GM18909 (cell line): ENCODE measurements around the gene RICTOR.

ENCODE experiments used
- ATAC-seq: cut with Tn5 transposase; IDR thresholded peaks from one replicate; pipeline ENCODE4 v1.9.1; 2021; ENCODE audit warnings: mild to moderate bottlenecking; ENCODE audit not compliant: unreplicated experiment, poor library complexity

The RICTOR gene

GRCh38 chr5:39099831-39100230 is 25.6 kb upstream of the RICTOR start:
- ATAC-seq = no peak

GRCh38 chr5:39093352-39093751 is 19.2 kb upstream of the RICTOR start:
- ATAC-seq = no peak

GRCh38 chr5:39092581-39093351 is 18.6 kb upstream of the RICTOR start:
- no peak for ATAC-seq

DNA sequence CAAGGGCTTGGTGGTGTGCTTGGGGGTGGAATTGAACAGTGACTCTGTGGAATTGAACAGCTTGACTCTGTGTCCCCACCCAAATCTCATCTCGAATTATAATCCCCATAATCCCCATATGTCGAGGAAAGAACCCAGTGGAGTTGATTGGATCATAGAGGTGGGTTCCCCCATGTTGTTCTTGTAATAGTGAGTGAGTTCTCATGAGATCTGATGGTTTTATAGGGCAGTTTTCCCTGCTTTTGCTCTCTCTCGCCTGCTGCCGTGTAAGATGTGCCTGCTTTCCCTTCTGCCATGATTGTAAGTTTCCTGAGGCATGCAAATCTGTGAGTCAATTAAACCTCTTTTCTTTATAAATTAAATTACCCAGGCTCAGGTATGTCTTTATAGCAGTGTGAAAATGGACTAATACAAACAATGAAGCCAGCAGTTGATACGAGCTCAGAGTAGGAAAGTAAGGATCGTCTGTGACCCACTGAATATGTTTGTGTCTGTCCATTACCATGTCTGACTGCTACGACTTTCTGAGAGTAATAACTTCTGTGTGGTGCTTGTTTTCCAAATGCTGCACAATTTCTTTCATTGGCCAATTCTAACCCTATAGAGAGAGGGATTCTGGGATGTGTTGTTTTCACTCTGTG is 17.9 kb upstream of the RICTOR start:
- ATAC-seq = no peak

GRCh38 chr5:39083968-39084367 is 9.8 kb upstream of the RICTOR start:
- ATAC-seq = no peak

GRCh38 chr5:39082995-39083394 is 8.8 kb upstream of the RICTOR start:
- ATAC-seq = no peak

DNA sequence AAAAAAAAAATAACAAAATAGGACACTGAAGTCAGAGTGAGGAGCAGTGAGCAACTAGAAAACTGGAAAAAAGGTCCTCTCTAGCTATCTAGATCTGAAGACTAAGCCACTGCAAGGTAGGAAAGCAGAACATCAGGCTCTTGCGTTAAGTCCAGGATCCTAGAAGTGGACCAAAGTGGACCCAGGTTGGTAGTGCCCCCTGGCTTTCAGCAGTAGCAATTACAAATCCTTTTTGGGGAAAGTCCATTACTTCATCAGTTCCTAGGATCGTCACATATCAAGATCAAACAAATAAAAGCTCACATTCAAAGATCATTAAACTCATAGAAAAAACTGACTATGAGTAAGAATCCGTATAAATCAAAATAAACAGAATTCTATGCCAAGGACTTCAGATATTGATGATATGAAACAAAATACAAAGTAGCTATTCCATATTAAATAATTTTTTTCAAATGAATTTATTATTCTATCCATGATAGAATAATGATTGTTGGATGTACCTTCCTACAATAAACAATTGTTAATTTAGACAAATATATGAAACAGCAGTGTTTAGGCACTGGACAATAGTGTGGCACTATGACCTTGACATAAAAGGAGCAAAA is 6.5 kb upstream of the RICTOR start:
- peak; percentile 53 for ATAC-seq

- ATAC-seq = no peak
Observed at GRCh38 chr5:39080168-39080567, 6.0 kb upstream of the RICTOR start.

GRCh38 chr5:39079147-39079546 is 4.9 kb upstream of the RICTOR start:
- ATAC-seq = no peak

DNA sequence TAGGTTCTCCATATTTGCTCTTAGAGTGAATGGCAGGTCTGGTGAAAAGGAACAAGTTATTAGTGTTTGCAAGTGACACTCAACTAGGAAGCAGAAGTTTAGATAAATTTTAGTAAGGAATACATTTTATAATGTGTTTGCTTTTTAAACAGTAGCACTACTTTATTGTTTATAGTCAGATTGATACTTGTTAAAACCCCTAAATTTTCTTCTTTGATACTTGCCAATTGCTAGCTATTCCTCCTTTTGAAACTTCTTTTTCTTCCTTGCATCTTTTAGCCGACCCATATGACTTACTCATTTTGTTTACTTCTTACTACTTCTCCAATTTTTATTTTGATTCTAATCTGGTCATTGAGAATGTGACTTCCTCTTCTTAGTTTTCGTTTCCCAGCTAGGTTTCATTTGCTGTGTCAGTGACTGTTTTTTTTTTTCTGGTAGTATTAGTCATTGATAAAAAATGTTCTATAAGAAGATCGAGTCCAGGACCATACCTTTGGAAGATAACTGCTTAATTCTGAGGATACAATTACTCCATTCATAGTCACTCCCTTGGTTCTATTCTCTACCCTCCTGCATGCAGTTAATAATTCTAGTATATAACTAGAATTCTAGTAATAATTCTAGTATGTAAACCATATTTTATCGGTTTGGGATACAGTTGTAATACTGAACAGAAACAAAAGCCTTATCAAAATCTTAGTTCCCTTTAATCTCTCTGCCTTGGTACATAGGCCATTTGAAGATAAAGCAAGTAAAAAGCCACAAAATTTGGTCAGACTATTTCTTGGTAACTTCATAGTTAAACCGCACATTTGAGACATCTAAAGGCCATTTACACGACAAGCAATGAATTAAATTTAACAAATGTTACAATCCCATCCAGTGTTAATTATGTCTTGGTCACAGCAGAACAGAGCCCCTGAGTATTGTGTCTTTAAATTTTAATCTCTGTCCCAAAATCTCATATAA is 2.8 kb upstream of the RICTOR start:
- peak; percentile 20 for ATAC-seq

GRCh38 chr5:39076101-39076756 is 2.0 kb upstream of the RICTOR start:
- ATAC-seq = no peak

DNA sequence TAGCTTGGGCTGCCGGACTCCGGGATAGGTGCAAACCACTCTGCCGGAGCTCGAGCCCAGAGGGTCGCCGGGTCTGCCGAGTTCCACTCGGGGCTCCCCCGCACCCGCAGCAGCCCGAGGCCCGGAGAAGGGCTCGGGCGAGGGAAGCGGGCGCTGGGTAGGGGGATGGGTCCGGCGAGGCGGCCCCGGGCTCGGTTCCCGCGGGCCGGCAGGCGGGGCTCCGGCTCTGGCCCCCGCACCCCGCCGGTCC is 507 bp downstream of the RICTOR start:
- peak; percentile 32 for ATAC-seq

DNA sequence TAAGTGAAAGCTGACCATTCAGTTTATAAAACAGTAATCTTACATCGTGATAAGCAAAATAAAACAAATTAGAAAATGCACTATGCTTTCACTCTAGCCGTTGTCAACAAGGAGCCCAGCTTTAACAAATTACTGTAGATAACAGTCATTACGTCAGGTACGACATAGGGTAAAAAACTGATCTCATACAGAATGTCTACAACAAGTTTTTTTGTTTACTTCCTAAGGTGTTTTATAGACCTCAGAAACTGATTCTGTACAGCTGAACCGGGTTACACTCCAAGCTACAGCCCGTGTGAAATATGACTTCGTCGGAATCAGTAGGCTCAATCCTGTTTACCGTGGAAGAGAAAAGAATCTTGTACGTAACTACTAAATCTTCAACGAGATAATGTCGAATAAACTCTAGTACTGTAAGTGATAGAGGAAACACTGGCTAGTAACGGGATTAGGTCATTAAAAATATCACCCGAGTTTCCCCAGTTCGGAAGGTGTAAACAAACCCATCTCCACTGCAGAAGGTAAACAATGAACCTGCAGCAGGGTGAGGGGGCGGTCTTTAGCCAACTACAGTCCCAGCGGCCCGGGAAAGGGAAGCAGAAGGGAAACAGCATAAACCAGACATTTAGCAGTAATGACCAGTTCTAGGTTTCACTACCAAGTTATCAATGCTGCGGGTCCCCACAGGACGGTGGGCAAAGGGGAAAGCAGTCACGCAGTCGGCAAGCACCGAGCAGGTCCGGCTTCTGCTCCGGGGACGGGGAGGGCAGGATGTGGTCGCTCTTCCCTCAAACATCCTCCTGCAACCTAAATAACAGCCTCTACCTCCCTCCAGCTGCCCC is 1.1 kb downstream of the RICTOR start:
- ATAC-seq = peak; percentile 51

- no peak for ATAC-seq
Observed at GRCh38 chr5:39068099-39068498, 6.1 kb downstream of the RICTOR start.

DNA sequence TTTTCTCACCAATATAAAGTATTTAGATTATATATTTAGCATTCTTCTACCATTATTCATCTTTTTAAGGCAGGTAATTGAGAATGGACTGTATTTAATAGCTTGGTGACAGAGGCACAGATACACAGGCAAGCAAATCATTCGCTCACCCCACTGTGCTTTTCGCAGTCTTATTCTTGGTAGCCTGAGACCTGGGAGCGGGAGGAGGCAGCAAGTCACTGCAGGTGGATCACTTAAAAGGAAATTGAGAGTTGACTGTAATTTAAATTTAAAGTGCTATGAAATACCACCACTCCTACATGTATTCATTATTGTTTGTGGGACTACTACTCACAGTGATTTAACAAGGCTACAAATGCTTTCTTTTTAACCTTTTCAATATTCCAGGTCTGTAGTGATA is 9.7 kb downstream of the RICTOR start:
- no peak for ATAC-seq

DNA sequence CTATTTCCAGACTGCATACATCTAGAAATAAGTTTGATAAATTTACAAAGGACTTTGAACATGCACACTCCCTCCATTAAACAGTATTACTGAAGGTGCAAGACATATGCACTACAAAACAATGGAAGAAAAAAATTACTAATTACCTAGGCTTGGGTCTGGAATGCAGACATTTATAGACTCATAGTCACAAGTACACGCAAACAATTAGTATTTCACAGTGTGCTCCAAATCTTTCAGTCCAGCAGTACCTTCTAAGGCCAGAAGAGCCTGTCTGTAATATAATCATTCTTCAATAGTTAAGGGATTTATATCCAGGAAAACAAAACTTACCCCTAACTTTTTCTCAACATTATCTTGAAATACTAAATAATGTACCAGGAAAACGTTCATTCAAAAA is 11.2 kb downstream of the RICTOR start:
- ATAC-seq = no peak

GRCh38 chr5:39062530-39062929 is 11.7 kb downstream of the RICTOR start:
- no peak for ATAC-seq

DNA sequence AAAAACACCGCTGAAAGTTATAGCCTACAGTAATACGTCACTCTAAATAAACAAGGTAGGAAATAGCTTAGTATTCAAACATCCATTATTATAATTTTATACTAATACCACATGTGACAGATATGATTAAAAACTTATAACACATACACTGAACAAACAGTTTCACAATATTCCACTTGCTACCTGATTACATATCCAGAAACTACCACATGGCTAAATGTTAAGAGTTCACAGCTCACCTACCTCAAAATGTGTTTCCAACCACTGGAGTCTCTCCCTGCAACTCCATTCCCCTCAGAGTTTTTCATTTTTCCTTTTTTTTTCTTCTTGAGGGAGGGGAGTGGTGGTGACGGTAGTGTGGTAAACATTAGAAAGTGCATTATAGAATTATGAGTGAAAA is 12.1 kb downstream of the RICTOR start:
- ATAC-seq = no peak

DNA sequence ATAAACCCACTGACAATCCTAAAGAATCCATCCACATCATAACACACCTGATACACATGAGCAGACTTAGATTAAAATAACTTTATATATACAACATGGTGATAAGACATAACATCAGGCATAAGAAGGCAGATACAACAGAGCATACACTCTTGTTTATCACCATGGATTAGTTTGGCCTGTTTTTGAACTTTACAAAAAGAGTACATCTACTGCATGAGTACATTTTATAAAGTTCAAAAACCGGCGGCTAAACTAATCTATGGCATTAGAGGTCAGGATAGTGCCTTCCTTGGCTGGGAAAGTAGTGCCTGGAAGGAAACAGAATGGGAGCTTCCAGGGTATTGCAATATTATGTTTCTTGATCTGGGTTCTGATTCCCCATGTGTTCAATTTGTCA is 15.1 kb downstream of the RICTOR start:
- no peak for ATAC-seq
